ENCODE results near the gene SRMS. TPM values are rescaled to one million over a fixed set of nuclear protein-coding genes. Genes with fewer than 3 reads are reported as not detected.

Gene SRMS
- not detected in 2 replicates for total RNA-seq

GRCh38 chr20:63547725-63548480 is at the start of gene SRMS:
Gene SRMS, minus strand, starts transcription at chr20:63547749. Its CDS starts 286 bp downstream, at chr20:63547463.

GRCh38 chr20:63574156-63574828 is 26.7 kb upstream of the SRMS start, which contains the start of gene HELZ2:
Gene HELZ2, minus strand, starts transcription at chr20:63574239. Its CDS starts 1,854 bp downstream, at chr20:63572385.

GRCh38 chr20:63553933-63554290 is 6.4 kb upstream of the SRMS start, which contains the start of gene FNDC11:
Gene FNDC11, plus strand, starts transcription at chr20:63554159. Its CDS starts 1,505 bp downstream, at chr20:63555664.

GRCh38 chr20:63536997-63537524 is 10.5 kb downstream of the SRMS start, which contains the start of gene PTK6:
Gene PTK6, minus strand, starts transcription at chr20:63537376. Its CDS starts 62 bp downstream, at chr20:63537314.

GRCh38 chr20:63520504-63520933 is 27.0 kb downstream of the SRMS start, which contains the start of gene PPDPF:
Gene PPDPF, plus strand, starts transcription at chr20:63520765. Its CDS starts 544 bp downstream, at chr20:63521309.

GRCh38 chr20:63498960-63499337 is 48.6 kb downstream of the SRMS start, which contains the start of gene EEF1A2:
Gene EEF1A2, minus strand, starts transcription at chr20:63499083. Its CDS starts 1,320 bp downstream, at chr20:63497763.

Other genes with a start within 250 kb of the SRMS start
- not detected in 2 replicates for gene CHRNA4, start 186.4 kb downstream of the SRMS start, total RNA-seq
- gene KCNQ2, start 75.1 kb downstream of the SRMS start, total RNA-seq: not detected in 2 replicates
- 0.33 and 1.9 TPM in 2 replicates for gene EEF1A2, start 48.7 kb downstream of the SRMS start, total RNA-seq
- 22.7 and 36.0 TPM in 2 replicates for gene PPDPF, start 27.0 kb downstream of the SRMS start, total RNA-seq
- 0.11 and 0.12 TPM in 2 replicates for gene PTK6, start 10.4 kb downstream of the SRMS start, total RNA-seq
- gene FNDC11, start 6.4 kb upstream of the SRMS start, total RNA-seq: 0.66 and 2.4 TPM in 2 replicates
- gene HELZ2, start 26.5 kb upstream of the SRMS start, total RNA-seq: 46.2 and 48.4 TPM in 2 replicates
- gene GMEB2, start 79.4 kb upstream of the SRMS start, total RNA-seq: 11.1 and 11.7 TPM in 2 replicates
- 18.9 and 43.9 TPM in 2 replicates for gene STMN3, start 105.7 kb upstream of the SRMS start, total RNA-seq
- 15.9 and 31.5 TPM in 2 replicates for gene RTEL1, start 110.6 kb upstream of the SRMS start, total RNA-seq
- gene TNFRSF6B, start 148.9 kb upstream of the SRMS start, total RNA-seq: 57.4 and 110 TPM in 2 replicates
- 43.7 and 61.0 TPM in 2 replicates for gene ARFRP1, start 160.2 kb upstream of the SRMS start, total RNA-seq
- 23.4 and 31.4 TPM in 2 replicates for gene ZGPAT, start 160.3 kb upstream of the SRMS start, total RNA-seq
- 5.2 and 7.0 TPM in 2 replicates for gene LIME1, start 188.9 kb upstream of the SRMS start, total RNA-seq
- gene SLC2A4RG, start 192.0 kb upstream of the SRMS start, total RNA-seq: 32.0 and 35.4 TPM in 2 replicates